WTC11 (cell line): Measurements from ENCODE around the gene DCP1B. TPM values are rescaled to one million over a fixed set of nuclear protein-coding genes. Genes with fewer than 3 reads are reported as not detected.
A peak's percentile ranks its signal among the peaks of the same experiment; 100 is the strongest.

Source experiments
- ATAC-seq: fragments of 200-7000 bp; cut with Tn5 transposase; 2 replicates; pipeline ENCODE4 v1.10.0; 2021; ENCODE audit warnings: mild to moderate bottlenecking, moderate library complexity
- CTCF ChIA-PET: fragments of 300-600 bp; sonication (Branson Sonifier 250); formaldehyde crosslinking; loops from one replicate; lab custom pipeline; 2021; ENCODE audit warnings: antibody characterized with exemption; lab: Charles Lee
- POLR2A ChIA-PET: fragments of 350-600 bp; sonication (Branson Sonifier 250); formaldehyde crosslinking; loops from one replicate; lab custom pipeline; 2021; ENCODE audit warnings: antibody characterized with exemption; lab: Charles Lee
- DNase-seq: peaks from one replicate; pipeline ENCODE4 v3.0.0; 2021; ENCODE audit warnings: low spot score
- H3K27ac Mint-ChIP-seq: 2 replicates; pipeline ENCODE4 v1.8.0; 2021; ENCODE audit warnings: mixed read lengths
- H3K27me3 Mint-ChIP-seq: 2 replicates; pipeline ENCODE4 v1.8.0; 2021; ENCODE audit warnings: low read depth, mild to moderate bottlenecking, moderate library complexity, mixed read lengths
- H3K36me3 Mint-ChIP-seq: 2 replicates; pipeline ENCODE4 v1.8.0; 2021; ENCODE audit warnings: mixed read lengths
- H3K4me1 Mint-ChIP-seq: 2 replicates; pipeline ENCODE4 v1.8.0; 2022; ENCODE audit warnings: mixed read lengths
- H3K4me3 Mint-ChIP-seq: 2 replicates; pipeline ENCODE4 v1.8.0; 2021; ENCODE audit warnings: mild to moderate bottlenecking, moderate library complexity, mixed read lengths
- H3K9me3 Mint-ChIP-seq: 2 replicates; pipeline ENCODE4 v1.8.0; 2021; ENCODE audit warnings: mixed read lengths
- AFF4 ChIP-seq: sonication (generic); formaldehyde crosslinking; IDR thresholded peaks from 2 replicates; pipeline ENCODE4 v1.8.1; 2023; ENCODE audit warnings: mild to moderate bottlenecking, missing genetic modification reagents, borderline replicate concordance
- AR ChIP-seq: fragments of 250-450 bp; sonication (Bioruptor Pico); IDR thresholded peaks from 2 replicates; pipeline ENCODE4 v1.9.0; 2021; ENCODE audit warnings: mild to moderate bottlenecking
- CTCF ChIP-seq: fragments of 200-600 bp; IDR thresholded peaks from 2 replicates; pipeline ENCODE4 v1.8.0; 2022; ENCODE audit warnings: antibody characterized with exemption
- E2F5 ChIP-seq: sonication (generic); formaldehyde crosslinking; IDR thresholded peaks from 2 replicates; pipeline ENCODE4 v1.8.1; 2022; ENCODE audit warnings: mild to moderate bottlenecking, moderate library complexity, missing genetic modification reagents
- EMX1 ChIP-seq: fragments of 250-450 bp; sonication (Bioruptor Pico); IDR thresholded peaks from 2 replicates; pipeline ENCODE4 v1.8.0; 2021; ENCODE audit warnings: mild to moderate bottlenecking
- GABPB1 ChIP-seq: sonication (generic); formaldehyde crosslinking; IDR thresholded peaks from 2 replicates; pipeline ENCODE4 v1.8.1; 2023; ENCODE audit warnings: mild to moderate bottlenecking, missing genetic modification reagents
- GTF2I ChIP-seq: fragments of 250-450 bp; sonication (Bioruptor Pico); conservative IDR thresholded peaks from 2 replicates; pipeline ENCODE4 v1.4.0; 2021; ENCODE audit warnings: mild to moderate bottlenecking
- HMGXB4 ChIP-seq: sonication (generic); formaldehyde crosslinking; IDR thresholded peaks from 2 replicates; pipeline ENCODE4 v1.8.1; 2023; ENCODE audit warnings: mild to moderate bottlenecking, moderate library complexity, missing genetic modification reagents
- IRF2 ChIP-seq: sonication (generic); formaldehyde crosslinking; IDR thresholded peaks from 2 replicates; pipeline ENCODE4 v1.8.0; 2022; ENCODE audit warnings: low read depth, missing genetic modification reagents, borderline replicate concordance
- JUN ChIP-seq: sonication (generic); formaldehyde crosslinking; IDR thresholded peaks from 2 replicates; pipeline ENCODE4 v1.8.0; 2023; ENCODE audit warnings: mild to moderate bottlenecking, missing genetic modification reagents
- KAT7 ChIP-seq: sonication (generic); formaldehyde crosslinking; IDR thresholded peaks from 2 replicates; pipeline ENCODE4 v1.8.1; 2023; ENCODE audit warnings: missing genetic modification reagents, mild to moderate bottlenecking, borderline replicate concordance
- MLX ChIP-seq: sonication (generic); formaldehyde crosslinking; IDR thresholded peaks from 2 replicates; pipeline ENCODE4 v1.8.1; 2023; ENCODE audit warnings: mild to moderate bottlenecking, missing genetic modification reagents, moderate library complexity
- NFE2L1 ChIP-seq: sonication (generic); formaldehyde crosslinking; IDR thresholded peaks from 2 replicates; pipeline ENCODE4 v1.8.1; 2023; ENCODE audit warnings: missing genetic modification reagents
- NFYB ChIP-seq: sonication (generic); formaldehyde crosslinking; conservative IDR thresholded peaks from 2 replicates; pipeline ENCODE4 v1.8.0; 2022; ENCODE audit warnings: low read depth, missing genetic modification reagents
- NR2C2 ChIP-seq: sonication (generic); formaldehyde crosslinking; IDR thresholded peaks from 2 replicates; pipeline ENCODE4 v1.8.0; 2022; ENCODE audit warnings: mild to moderate bottlenecking, missing genetic modification reagents
- TEAD1 ChIP-seq: sonication (generic); formaldehyde crosslinking; IDR thresholded peaks from 2 replicates; pipeline ENCODE4 v1.8.0; 2022; ENCODE audit warnings: mild to moderate bottlenecking, missing genetic modification reagents
- USF2 ChIP-seq: sonication (generic); formaldehyde crosslinking; IDR thresholded peaks from 2 replicates; pipeline ENCODE4 v1.8.1; 2023; ENCODE audit warnings: mild to moderate bottlenecking, missing genetic modification reagents, moderate library complexity
- ZNF121 ChIP-seq: sonication (generic); formaldehyde crosslinking; IDR thresholded peaks from 2 replicates; pipeline ENCODE4 v1.8.0; 2023; ENCODE audit warnings: missing genetic modification reagents
- ZNF416 ChIP-seq: fragments of 250-450 bp; sonication (Bioruptor Pico); IDR thresholded peaks from 2 replicates; pipeline ENCODE4 v1.9.0; 2021; ENCODE audit warnings: mild to moderate bottlenecking, inconsistent platforms
- ZNF423 ChIP-seq: fragments of 250-450 bp; sonication (Bioruptor Pico); IDR thresholded peaks from 2 replicates; pipeline ENCODE4 v2.1.2; 2022; ENCODE audit warnings: mild to moderate bottlenecking, moderate library complexity
- total RNA-seq: library from RNA; stranded (reverse); gene quantifications from 3 replicates; pipeline ENCODE4 v1.2.3, GENCODE V29; 2021

Gene DCP1B
- total RNA-seq, 1 experiment from 2014 or later = 25.1 TPM

- TF ChIP-seq HMGXB4 (CRISPR knock-in tag) (peak; percentile 67), E2F5 (CRISPR knock-in tag) (peak; percentile 22; the same call in 1 of the 2 replicates), NFE2L1 (CRISPR knock-in tag) (peak; percentile 28; the same call in 1 of the 2 replicates), NFYB (CRISPR knock-in tag) (no peak), TEAD1 (CRISPR knock-in tag) (peak; percentile 69; the same call in 1 of the 2 replicates), KAT7 (CRISPR knock-in tag) (no peak)
Measured at GRCh38 chr12:2034633-2035430, 30.6 kb upstream of the DCP1B start (continued).

GRCh38 chr12:2032506-2032905, 28.2 kb upstream of the DCP1B start:
- Mint-ChIP-seq H3K4me1 (peaks cover 14% of the 10 kb centered on the region), H3K27me3 (peaks cover 35% of the 10 kb centered on the region), H3K36me3 (no peaks in the 10 kb centered on the region), H3K9me3 (no peaks in the 10 kb centered on the region), H3K27ac (no peak overlapping the region), H3K4me3 (no peak overlapping the region)
- ATAC-seq = no peak
- ChIA-PET CTCF (interaction anchor here (0.5 kb wide), 1 partner anchor 679 kb away, joined by 3 read pairs; no protein-coding TSS in a partner anchor), POLR2A (no interaction called here)
- TF ChIP-seq CTCF = no peak
- TF ChIP-seq NR2C2 (CRISPR knock-in tag) = no peak
- no peak for TF ChIP-seq JUN
- TF ChIP-seq EMX1 (CRISPR knock-in tag) = no peak
- TF ChIP-seq AFF4 = no peak
- TF ChIP-seq USF2 = no peak
- TF ChIP-seq ZNF423 (CRISPR knock-in tag) = no peak
- no peak for TF ChIP-seq ZNF121 (CRISPR knock-in tag)
- TF ChIP-seq AR (CRISPR knock-in tag) = no peak
- TF ChIP-seq GABPB1 (CRISPR knock-in tag) = no peak
- TF ChIP-seq ZNF416 = no peak
- no peak for TF ChIP-seq MLX (CRISPR knock-in tag)
- no peak for TF ChIP-seq GTF2I (CRISPR knock-in tag)
- no peak for TF ChIP-seq IRF2 (CRISPR knock-in tag)
- DNase-seq = no peak
